GM18867 (cell line): ENCODE measurements around the gene PHKA2.
A peak's percentile ranks its signal among the peaks of the same experiment; 100 is the strongest.

Source experiments
- ATAC-seq: cut with Tn5 transposase; IDR thresholded peaks from one replicate; pipeline ENCODE4 v1.9.1; 2021; ENCODE audit warnings: mild to moderate bottlenecking, moderate library complexity; ENCODE audit not compliant: unreplicated experiment

PHKA2 gene

DNA sequence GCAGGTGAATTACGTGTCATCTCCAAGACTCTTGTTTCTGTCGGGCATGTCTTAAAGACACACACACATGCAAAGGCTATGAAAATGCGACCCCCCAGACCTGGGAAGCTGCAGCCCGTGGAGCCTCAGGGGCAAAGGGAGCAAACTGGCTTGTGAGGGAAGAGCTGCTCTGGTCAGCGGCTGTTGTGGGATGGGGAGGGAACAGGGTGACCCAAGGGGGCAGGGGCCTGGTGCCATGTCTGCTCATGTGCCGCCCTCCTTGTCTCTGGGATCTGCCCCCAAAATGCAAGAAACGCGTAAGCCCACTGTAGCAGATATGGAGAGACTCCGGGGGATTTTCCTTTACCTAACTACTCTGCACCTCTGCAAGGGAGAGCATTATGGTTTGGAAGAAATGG, 92.4 kb downstream of the PHKA2 start:
- ATAC-seq: no peak

DNA sequence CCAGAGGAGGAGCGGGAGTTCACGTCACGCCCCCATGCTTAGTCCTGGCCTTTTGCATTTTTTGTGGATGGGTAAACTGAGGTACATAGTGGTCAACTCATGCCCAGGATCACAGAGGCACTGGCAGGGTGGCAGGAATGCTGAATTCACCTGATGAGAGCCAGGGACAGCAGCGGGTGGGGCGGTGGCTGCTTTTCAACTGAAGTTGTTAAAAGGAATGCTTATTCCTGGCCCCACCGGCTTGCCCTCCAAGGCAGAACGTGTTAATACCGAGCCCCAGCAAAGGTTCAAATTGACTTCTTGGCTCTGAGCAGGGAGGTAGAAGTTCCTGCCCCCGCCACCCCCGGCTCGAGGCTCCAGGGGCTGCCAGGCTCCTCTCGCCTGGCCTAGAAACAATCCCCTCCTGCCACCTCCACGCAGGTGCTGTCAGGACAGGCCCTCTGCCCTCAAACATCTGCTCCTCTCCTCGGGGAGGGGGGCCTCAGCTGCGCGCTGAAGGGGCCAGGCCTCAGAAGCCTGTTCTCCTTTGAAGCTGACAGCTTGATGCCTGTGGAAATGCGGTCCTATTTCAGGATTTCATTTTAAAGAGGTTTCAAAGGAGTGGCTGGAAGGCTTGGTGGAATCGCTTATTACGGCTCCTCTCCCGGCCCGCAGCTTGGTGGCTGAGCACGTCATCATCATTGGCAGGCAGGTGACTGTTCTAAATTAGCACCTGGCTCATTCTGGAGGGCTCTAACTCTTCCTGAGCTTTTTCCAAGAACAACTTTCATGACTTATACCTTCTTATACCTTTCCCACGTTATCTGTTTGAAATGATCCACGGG, 93.0 kb downstream of the PHKA2 start:
- ATAC-seq: no peak

DNA sequence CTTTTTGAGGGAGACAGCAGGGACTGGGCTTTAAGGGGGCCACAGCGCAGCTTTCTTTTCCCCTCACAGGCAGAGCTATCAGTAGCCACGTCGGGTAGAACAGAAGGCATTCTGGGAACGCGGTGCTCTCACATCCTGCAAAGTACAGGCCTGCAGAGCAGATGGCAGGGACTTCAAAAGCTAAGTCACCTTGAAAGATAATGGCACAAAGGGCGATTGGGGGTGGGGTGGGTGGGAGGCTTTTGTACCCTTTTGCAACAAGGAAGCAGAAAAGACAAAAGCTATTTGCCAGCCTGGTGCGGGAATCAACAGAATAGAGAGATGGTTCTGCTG, 93.9 kb downstream of the PHKA2 start:
- ATAC-seq: no peak

- no peak for ATAC-seq
These were observed 94.4 kb downstream of the PHKA2 start for GRCh38 chrX:18889346-18890048.

GRCh38 chrX:18888281-18888680, 95.6 kb downstream of the PHKA2 start:
- no peak for ATAC-seq

- ATAC-seq: no peak
These were observed 96.1 kb downstream of the PHKA2 start for GRCh38 chrX:18887825-18888212.

DNA sequence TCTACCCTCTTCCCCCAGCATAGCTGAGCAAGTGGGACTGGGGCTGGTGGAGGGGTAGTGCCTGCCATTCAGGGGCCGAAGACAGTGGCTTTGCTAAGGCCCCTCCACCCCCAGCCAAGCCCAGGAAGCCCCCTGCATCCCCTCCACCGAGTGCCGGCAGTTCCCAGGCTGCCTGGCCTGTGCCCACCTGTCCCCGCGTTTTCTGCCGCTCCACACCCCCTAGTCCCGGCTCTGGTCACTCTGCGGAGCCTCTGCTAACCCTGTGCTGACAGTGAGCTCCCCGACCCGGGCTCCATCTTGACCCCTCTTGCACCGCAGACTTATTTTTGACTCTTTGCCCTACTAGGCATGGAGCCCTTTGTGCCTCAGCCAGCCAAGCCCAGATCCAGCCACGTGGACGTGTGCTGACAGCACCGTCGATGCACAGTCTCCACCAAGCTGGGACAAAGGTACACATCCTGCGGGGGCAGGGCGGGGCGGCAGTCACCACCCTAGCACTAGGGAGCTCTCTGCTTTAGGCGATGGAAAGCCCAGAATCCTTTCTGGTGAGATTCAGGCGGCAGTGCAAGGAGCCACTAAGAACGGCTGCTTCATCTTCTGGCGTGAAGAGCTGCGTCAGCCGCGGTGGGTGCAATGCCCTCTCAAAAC, 96.6 kb downstream of the PHKA2 start:
- no peak for ATAC-seq

DNA sequence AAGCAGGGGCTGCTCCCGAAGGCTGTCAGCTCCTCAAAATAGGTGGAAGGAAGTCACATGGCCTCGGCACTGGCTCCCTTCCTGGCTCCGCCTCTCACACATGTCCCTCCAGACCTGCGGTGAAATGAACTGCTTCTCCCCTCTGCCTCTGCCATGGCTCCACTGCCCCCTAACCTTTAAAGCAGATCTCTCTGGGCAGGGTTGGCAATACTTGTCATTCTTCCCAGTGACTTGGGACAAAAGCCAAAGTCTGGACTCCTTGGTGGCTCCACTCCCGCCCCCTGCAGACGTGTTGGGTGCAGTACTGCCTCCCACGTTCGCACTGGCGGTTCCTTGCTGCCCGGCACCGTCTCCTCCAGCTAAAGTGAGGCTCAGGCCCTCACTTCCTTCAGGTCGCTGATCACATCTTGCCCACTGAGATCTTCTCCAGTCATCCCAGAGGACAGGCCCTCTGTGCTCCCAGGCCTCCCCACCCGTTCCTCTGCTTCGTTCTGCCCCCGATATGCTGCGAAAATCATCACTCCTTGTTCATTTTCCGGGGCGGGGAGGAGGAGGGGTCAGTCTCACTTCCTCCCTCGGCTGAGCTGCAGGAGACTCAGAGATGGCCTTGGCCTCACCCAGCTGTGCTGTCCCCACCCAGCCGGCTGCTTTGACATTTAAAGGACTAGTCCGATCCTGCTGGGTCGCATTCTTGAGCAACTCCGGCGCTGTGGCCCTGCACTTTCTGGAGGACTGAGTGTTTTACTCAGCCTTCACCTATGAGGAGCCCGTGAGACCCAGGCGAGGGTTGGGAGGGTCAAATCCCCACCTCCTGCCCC, 97.4 kb downstream of the PHKA2 start:
- peak; percentile 68 for ATAC-seq

GRCh38 chrX:18886005-18886343, 97.9 kb downstream of the PHKA2 start:
- ATAC-seq: peak; percentile 26

- peak; percentile 27 for ATAC-seq
These were observed 98.4 kb downstream of the PHKA2 start for GRCh38 chrX:18885328-18886004.

- ATAC-seq: no peak
These were observed 99.0 kb downstream of the PHKA2 start for GRCh38 chrX:18884916-18885315.

- ATAC-seq: no peak
These were observed 99.8 kb downstream of the PHKA2 start for GRCh38 chrX:18883961-18884765.

DNA sequence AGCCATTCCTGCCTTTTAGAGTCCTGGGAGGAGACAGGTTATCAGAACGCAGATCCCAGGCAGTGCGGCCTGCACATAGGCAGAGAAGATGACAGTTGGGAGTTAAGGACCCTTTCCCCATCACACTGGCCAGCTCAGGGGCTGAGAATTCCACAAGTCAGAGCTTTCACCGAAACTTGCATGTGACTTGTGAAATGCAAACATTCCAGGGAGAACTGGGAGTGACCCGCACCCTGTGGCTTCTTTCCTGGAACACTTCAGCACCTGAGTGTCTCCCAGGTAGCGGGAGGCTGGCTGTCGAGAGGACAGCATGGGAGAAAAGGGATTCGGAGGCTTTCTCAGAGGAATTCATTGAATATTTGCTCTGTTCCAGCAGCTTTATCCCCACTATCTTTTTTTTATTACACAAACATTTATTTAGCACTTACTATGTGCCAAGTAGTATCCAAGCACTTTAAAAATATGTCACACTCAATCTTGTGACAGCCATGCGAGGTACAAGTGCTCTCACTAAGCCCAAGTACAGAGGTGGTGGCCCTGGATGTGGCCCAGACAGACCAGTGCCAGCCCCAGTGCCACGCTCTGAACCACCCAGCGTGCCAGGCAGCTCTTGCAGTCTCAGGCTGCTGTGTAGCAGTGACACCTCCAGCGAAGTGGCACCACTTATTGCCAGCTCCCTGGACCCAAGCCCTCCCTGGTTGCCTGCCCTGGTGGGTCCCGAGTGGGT, 100.5 kb downstream of the PHKA2 start:
- ATAC-seq: no peak

DNA sequence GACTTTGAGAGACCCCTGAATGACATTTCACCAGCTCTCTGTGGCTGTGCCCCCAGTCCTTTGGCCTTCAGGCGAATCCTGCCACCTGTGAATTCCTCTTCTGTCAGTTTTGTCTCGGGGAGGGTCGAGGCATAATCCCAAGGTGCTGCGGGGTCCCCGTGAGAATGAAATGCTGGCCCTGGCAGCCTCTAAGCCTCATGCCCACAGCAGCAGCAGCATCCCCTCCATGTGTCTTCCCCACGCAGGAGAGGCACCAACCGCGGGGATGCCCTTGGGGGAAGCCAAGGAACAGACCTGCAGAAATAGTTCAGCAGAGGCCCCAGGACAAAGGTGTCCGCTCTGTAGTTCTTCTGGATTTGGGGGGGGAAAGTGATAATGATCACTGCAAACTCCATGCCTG, 104.8 kb downstream of the PHKA2 start:
- ATAC-seq: no peak

DNA sequence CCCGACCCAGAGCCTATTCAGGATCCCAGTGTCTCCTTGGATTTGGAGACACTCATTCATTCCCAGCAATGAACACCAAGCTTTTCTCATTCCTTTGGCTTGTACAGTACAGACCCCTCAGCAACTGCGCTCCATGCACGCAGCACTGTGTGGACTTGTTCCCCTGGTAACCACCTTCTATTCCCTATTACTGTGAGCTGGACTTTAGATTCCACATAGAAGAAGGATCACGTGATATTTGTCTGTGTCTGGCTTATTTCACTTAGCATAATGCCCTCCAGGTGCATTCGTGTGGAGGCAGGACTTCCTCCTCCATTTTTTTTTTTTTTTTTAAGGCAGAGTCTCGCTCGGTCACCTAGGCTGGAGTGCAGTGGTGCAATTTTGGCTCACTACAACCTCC, 106.4 kb downstream of the PHKA2 start:
- no peak for ATAC-seq

DNA sequence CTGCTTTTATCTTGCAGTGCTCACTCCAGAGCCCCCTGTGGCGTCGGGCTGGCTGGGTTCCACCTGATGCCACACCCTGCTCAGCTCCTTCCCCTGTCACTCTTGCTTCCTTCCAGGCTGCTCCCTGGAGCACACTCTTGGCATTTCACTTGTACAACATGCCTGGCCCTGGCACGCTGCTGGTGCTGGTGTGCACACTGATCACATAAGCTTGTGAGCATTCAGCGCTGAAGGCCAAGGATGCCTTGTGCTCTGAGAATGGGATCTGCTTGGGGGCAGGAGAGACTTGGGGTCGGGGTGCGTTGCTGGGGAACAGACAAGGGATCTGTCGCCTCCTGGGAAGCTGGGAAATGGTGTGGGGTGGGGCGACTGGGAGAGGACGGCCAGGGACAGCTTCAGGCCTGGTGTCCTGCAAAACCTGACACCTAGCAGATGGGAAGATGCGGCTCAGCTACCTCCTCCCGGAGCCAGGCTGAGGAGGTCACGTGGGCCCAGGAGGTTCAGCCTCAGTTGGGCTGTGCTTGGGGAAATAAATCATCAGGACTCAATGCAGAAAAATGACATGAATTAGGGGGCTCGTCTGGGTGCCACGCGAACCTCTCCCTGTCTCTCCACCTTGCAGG, 108.5 kb downstream of the PHKA2 start:
- ATAC-seq: no peak

GRCh38 chrX:18874560-18875255, 109.2 kb downstream of the PHKA2 start:
- no peak for ATAC-seq

DNA sequence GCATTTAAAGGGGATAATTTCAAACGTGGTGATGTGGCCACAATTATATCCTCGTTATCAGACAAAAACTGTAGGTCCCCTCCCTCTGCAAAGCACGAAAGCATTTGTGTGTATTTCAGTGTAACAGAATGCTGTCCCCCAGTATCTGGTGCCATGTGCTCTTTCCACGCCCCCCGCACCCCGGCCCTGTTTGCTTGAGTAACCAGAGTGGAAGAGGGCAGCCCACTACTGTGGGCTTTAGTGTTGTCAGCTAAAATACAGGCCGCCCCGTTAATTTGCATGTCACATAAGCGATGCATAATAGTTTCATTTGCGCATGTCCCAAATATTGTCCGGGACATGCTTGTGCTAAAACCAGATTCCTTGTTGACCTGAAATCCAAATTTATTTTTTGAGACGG, 110.1 kb downstream of the PHKA2 start:
- no peak for ATAC-seq
